Osteocyte (in vitro differentiated cells): ENCODE measurements around the gene AOPEP. TPM values are rescaled to one million over a fixed set of nuclear protein-coding genes. Genes with fewer than 3 reads are reported as not detected.
"Not testable (repeated sequence)": the region's sequence is repeated elsewhere in the genome, so short reads cannot be mapped to it uniquely, and the experiment has no call there.

Experiments used
- DNase-seq: peaks from one replicate; pipeline ENCODE4 v3.0.0; 2021; ENCODE audit warnings: mixed read lengths; ENCODE audit not compliant: unreplicated experiment; ENCODE audit errors: extremely low spot score
- H3K27ac Mint-ChIP-seq: one replicate; pipeline ENCODE4 v1.8.0; 2021; ENCODE audit warnings: mild to moderate bottlenecking, mixed read lengths; ENCODE audit not compliant: unreplicated experiment
- H3K27me3 Mint-ChIP-seq: one replicate; pipeline ENCODE4 v1.8.0; 2021; ENCODE audit warnings: mixed read lengths; ENCODE audit not compliant: unreplicated experiment
- H3K36me3 Mint-ChIP-seq: one replicate; pipeline ENCODE4 v1.8.0; 2021; ENCODE audit warnings: mixed read lengths; ENCODE audit not compliant: unreplicated experiment
- H3K4me1 Mint-ChIP-seq: one replicate; pipeline ENCODE4 v1.8.0; 2021; ENCODE audit warnings: mixed read lengths; ENCODE audit not compliant: unreplicated experiment
- H3K4me3 Mint-ChIP-seq: one replicate; pipeline ENCODE4 v1.8.0; 2021; ENCODE audit warnings: mild to moderate bottlenecking, moderate library complexity, mixed read lengths; ENCODE audit not compliant: unreplicated experiment
- H3K9me3 Mint-ChIP-seq: one replicate; pipeline ENCODE4 v1.8.0; 2021; ENCODE audit warnings: mixed read lengths; ENCODE audit not compliant: unreplicated experiment
- CTCF ChIP-seq: fragments of 200-600 bp; sonication (generic); IDR thresholded peaks from 2 replicates; pipeline ENCODE4 v1.5.0; 2021; ENCODE audit warnings: antibody characterized with exemption, mild to moderate bottlenecking, moderate library complexity
- total RNA-seq: library from RNA; stranded (reverse); gene quantifications from 2 replicates; pipeline ENCODE4 v1.2.1, GENCODE V29; 2021

The AOPEP gene
- total RNA-seq, 1 donor from 2014 or later: 108 TPM

- H3K36me3 Mint-ChIP-seq: peaks cover 19% of the 10 kb centered on the region
- H3K27me3 Mint-ChIP-seq: no peaks in the 10 kb centered on the region
- peaks cover 9% of the 10 kb centered on the region for H3K9me3 Mint-ChIP-seq
- no peak overlapping the region for H3K4me3 Mint-ChIP-seq
- DNase-seq: no peak
- TF ChIP-seq CTCF: no peak
- no peak overlapping the region for H3K27ac Mint-ChIP-seq
- H3K4me1 Mint-ChIP-seq: peaks cover 60% of the 10 kb centered on the region
Observed at GRCh38 chr9:94826644-94827410, 100.3 kb downstream of the AOPEP start.

- TF ChIP-seq CTCF: no peak
Observed at GRCh38 chr9:94827584-94828304, 101.2 kb downstream of the AOPEP start.

GRCh38 chr9:94829380-94830070 lies 103.0 kb downstream of the AOPEP start:
- DNase-seq: no peak
- Mint-ChIP-seq H3K4me3 (no peak overlapping the region), H3K36me3 (peaks cover 17% of the 10 kb centered on the region)

More at GRCh38 chr9:94827584-94828304, 101.2 kb downstream of the AOPEP start:
- H3K27me3 Mint-ChIP-seq: no peaks in the 10 kb centered on the region
- peaks cover 15% of the 10 kb centered on the region for H3K9me3 Mint-ChIP-seq
- H3K4me3 Mint-ChIP-seq: peak overlapping the region; percentile 2
- peaks cover 59% of the 10 kb centered on the region for H3K4me1 Mint-ChIP-seq
- no peak for DNase-seq
- H3K36me3 Mint-ChIP-seq: peaks cover 19% of the 10 kb centered on the region
- H3K27ac Mint-ChIP-seq: peak overlapping the region; percentile 82

GRCh38 chr9:94830071-94830604 lies 103.6 kb downstream of the AOPEP start:
- Mint-ChIP-seq H3K36me3 (peaks cover 17% of the 10 kb centered on the region), H3K9me3 (peaks cover 15% of the 10 kb centered on the region), H3K4me1 (peaks cover 46% of the 10 kb centered on the region)
- DNase-seq, H3K27ac Mint-ChIP-seq, H3K4me3 Mint-ChIP-seq, H3K27me3 Mint-ChIP-seq: not testable (repeated sequence)

More at GRCh38 chr9:94829380-94830070, 103.0 kb downstream of the AOPEP start:
- peaks cover 15% of the 10 kb centered on the region for H3K9me3 Mint-ChIP-seq
- no peak for TF ChIP-seq CTCF
- H3K4me1 Mint-ChIP-seq: peaks cover 52% of the 10 kb centered on the region
- H3K27ac Mint-ChIP-seq: peak overlapping the region; percentile 52
- H3K27me3 Mint-ChIP-seq: no peaks in the 10 kb centered on the region

- Mint-ChIP-seq H3K4me3 (no peak overlapping the region), H3K9me3 (peaks cover 23% of the 10 kb centered on the region), H3K4me1 (peaks cover 26% of the 10 kb centered on the region), H3K27ac (no peak overlapping the region), H3K27me3 (no peaks in the 10 kb centered on the region), H3K36me3 (peaks cover 25% of the 10 kb centered on the region)
- no peak for TF ChIP-seq CTCF
- DNase-seq: no peak
Observed at GRCh38 chr9:94833802-94834201, 107.3 kb downstream of the AOPEP start.
